ENCODE data around the gene PANK1.

The PANK1 gene

DNA sequence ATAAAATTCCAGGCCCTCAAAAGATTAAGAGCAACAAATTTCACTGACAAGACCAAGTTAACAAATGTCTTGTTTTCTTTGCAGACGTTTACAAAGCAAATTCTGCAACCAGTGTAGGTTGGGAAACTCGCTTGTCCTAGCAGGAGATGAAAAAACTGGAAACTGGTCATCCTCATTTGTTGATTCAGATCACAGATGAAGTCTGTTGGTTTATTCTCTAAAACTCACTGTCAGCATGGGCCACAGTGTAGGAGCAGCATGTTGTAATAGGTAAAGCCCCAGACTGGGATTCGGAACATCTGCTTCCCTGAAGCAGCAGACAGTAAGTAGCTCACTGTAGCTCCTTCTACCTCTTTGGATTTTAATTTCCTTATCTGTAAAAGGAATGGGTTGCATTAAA lies 31.5 kb downstream of the PANK1 start:
- Histone ChIP-seq H3K9ac (ENCODE audit: low read length) (no peak overlapping the region), H3K9me2 (ENCODE audit: low read depth, low read length) (no peaks in the 10 kb centered on the region), H2AFZ (ENCODE audit: low read length) (no peak overlapping the region), H3K27me3 (ENCODE audit: insufficient read depth, low read length) (no peaks in the 10 kb centered on the region), H3F3A (ENCODE audit: insufficient read depth, low read length) (no peaks in the 10 kb centered on the region), H3K4me1 (ENCODE audit: insufficient read depth, low read length, severe bottlenecking) (no peaks in the 10 kb centered on the region), H3K27ac (ENCODE audit: low read depth, low read length, poor library complexity, severe bottlenecking) (no peak overlapping the region), H3K9me3 (ENCODE audit: low read length) (no peaks in the 10 kb centered on the region), H3K4me2 (ENCODE audit: low read length) (no peak overlapping the region), H3K36me3 (ENCODE audit: insufficient read depth, low read length) (peaks cover 13% of the 10 kb centered on the region), H4K20me1 (ENCODE audit: insufficient read depth, low read length) (no peaks in the 10 kb centered on the region), H3K79me2 (ENCODE audit: insufficient read depth, low read length) (no peaks in the 10 kb centered on the region), H3K4me3 (ENCODE audit: low read depth, low read length, poor library complexity, severe bottlenecking) (no peak overlapping the region)
- TF ChIP-seq CTCF (IDR thresholded peaks at IDR 0.05; ENCODE audit: low read length) (no peak), EZH2 (IDR thresholded peaks at IDR 0.05; ENCODE audit: borderline replicate concordance, low read length) (no peak)

- Histone ChIP-seq H3K9ac (ENCODE audit: low read length) (no peak overlapping the region), H3K4me2 (ENCODE audit: low read length) (no peak overlapping the region), H3K4me1 (ENCODE audit: insufficient read depth, low read length, severe bottlenecking) (no peaks in the 10 kb centered on the region), H3K27ac (ENCODE audit: low read depth, low read length, poor library complexity, severe bottlenecking) (no peak overlapping the region), H3F3A (ENCODE audit: insufficient read depth, low read length) (no peaks in the 10 kb centered on the region), H3K9me3 (ENCODE audit: low read length) (no peaks in the 10 kb centered on the region), H3K27me3 (ENCODE audit: insufficient read depth, low read length) (no peaks in the 10 kb centered on the region), H3K36me3 (ENCODE audit: insufficient read depth, low read length) (peaks cover 13% of the 10 kb centered on the region), H2AFZ (ENCODE audit: low read length) (no peak overlapping the region), H3K4me3 (ENCODE audit: low read depth, low read length, poor library complexity, severe bottlenecking) (no peak overlapping the region), H4K20me1 (ENCODE audit: insufficient read depth, low read length) (no peaks in the 10 kb centered on the region), H3K9me2 (ENCODE audit: low read depth, low read length) (no peaks in the 10 kb centered on the region), H3K79me2 (ENCODE audit: insufficient read depth, low read length) (no peaks in the 10 kb centered on the region)
- TF ChIP-seq EZH2 (IDR thresholded peaks at IDR 0.05; ENCODE audit: borderline replicate concordance, low read length), result no peak
- TF ChIP-seq CTCF (IDR thresholded peaks at IDR 0.05; ENCODE audit: low read length), result no peak
Measured at GRCh38 chr10:89611282-89611681, 33.8 kb downstream of the PANK1 start.

DNA sequence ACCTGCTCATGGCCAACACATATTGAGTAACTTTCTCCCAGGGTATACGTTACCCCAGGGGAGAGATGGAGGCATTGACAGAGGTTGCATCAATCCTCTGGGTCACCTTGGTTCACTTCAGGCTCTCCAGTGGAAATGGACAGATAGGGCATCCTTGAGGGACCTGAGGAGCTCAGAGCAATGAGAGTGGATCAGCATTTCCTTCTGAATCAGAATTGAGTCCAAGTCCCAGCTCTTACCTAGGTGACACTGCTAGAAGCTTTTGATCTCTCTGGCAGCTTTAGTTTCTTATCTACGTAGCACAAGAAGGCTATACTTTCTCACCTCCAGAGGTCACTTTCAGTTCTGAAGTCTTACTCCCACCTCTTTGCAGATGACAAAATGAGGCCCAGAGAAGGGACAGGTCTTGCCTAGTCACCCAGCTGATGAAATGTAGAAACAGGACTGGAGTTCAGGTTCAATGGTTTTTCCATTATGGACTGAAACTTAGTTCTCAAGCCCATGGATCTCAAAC lies 35.2 kb downstream of the PANK1 start:
- no peak overlapping the region for H2AFZ ChIP-seq (ENCODE audit: low read length)
- no peaks in the 10 kb centered on the region for H3K4me1 ChIP-seq (ENCODE audit: insufficient read depth, low read length, severe bottlenecking)
- no peaks in the 10 kb centered on the region for H3F3A ChIP-seq (ENCODE audit: insufficient read depth, low read length)
- no peaks in the 10 kb centered on the region for H3K79me2 ChIP-seq (ENCODE audit: insufficient read depth, low read length)
- H3K4me2 ChIP-seq (ENCODE audit: low read length), result no peak overlapping the region
- no peaks in the 10 kb centered on the region for H3K9me3 ChIP-seq (ENCODE audit: low read length)
- H4K20me1 ChIP-seq (ENCODE audit: insufficient read depth, low read length), result no peaks in the 10 kb centered on the region
- H3K4me3 ChIP-seq (ENCODE audit: low read depth, low read length, poor library complexity, severe bottlenecking), result no peak overlapping the region
- no peak overlapping the region for H3K9ac ChIP-seq (ENCODE audit: low read length)
- no peaks in the 10 kb centered on the region for H3K9me2 ChIP-seq (ENCODE audit: low read depth, low read length)
- TF ChIP-seq CTCF (IDR thresholded peaks at IDR 0.05; ENCODE audit: low read length) (no peak), EZH2 (IDR thresholded peaks at IDR 0.05; ENCODE audit: borderline replicate concordance, low read length) (no peak)
- H3K27me3 ChIP-seq (ENCODE audit: insufficient read depth, low read length), result no peaks in the 10 kb centered on the region
- no peak overlapping the region for H3K27ac ChIP-seq (ENCODE audit: low read depth, low read length, poor library complexity, severe bottlenecking)
- H3K36me3 ChIP-seq (ENCODE audit: insufficient read depth, low read length), result peaks cover 13% of the 10 kb centered on the region

Measured in OCI-LY1 (cell line).